Forelimb muscle (tissue), 1 donor: ENCODE measurements around the gene COL23A1. TPM values are rescaled to one million over a fixed set of nuclear protein-coding genes. Genes with fewer than 3 reads are reported as not detected.

ENCODE experiments used
- DNase-seq: peaks from one replicate; pipeline ENCODE4 v3.0.0-alpha.2; 2013; ENCODE audit warnings: low read depth
- polyA plus RNA-seq: library from polyadenylated mRNA; unstranded; fragments of 120-200 nt; gene quantifications from one replicate; pipeline ENCODE4 v1.2.1, GENCODE V29; 2013; ENCODE audit not compliant: insufficient read length

The COL23A1 gene
- polyA plus RNA-seq, 1 donor: 10.1 TPM

GRCh38 chr5:178477802-178478201, 112.4 kb downstream of the COL23A1 start:
- DNase-seq: no peak

GRCh38 chr5:178476972-178477754, 113.0 kb downstream of the COL23A1 start:
- DNase-seq: no peak

GRCh38 chr5:178476531-178476930, 113.7 kb downstream of the COL23A1 start:
- DNase-seq: no peak

GRCh38 chr5:178475422-178475821, 114.8 kb downstream of the COL23A1 start:
- no peak for DNase-seq

GRCh38 chr5:178474562-178475184, 115.5 kb downstream of the COL23A1 start:
- DNase-seq: no peak

GRCh38 chr5:178473854-178474253, 116.3 kb downstream of the COL23A1 start:
- DNase-seq: no peak

- DNase-seq: no peak
These were observed 118.1 kb downstream of the COL23A1 start for GRCh38 chr5:178472138-178472537.

- no peak for DNase-seq
These were observed 118.5 kb downstream of the COL23A1 start for GRCh38 chr5:178471711-178472110.

GRCh38 chr5:178470760-178471025, 119.5 kb downstream of the COL23A1 start:
- no peak for DNase-seq

- DNase-seq: no peak
These were observed 120.0 kb downstream of the COL23A1 start for GRCh38 chr5:178469975-178470759.

- DNase-seq: no peak
These were observed 120.9 kb downstream of the COL23A1 start for GRCh38 chr5:178469011-178469974.

GRCh38 chr5:178468196-178468685, 122.0 kb downstream of the COL23A1 start:
- DNase-seq: no peak

GRCh38 chr5:178467568-178468195, 122.5 kb downstream of the COL23A1 start:
- DNase-seq: no peak

GRCh38 chr5:178467205-178467567, 123.0 kb downstream of the COL23A1 start:
- DNase-seq: no peak

- no peak for DNase-seq
These were observed 123.9 kb downstream of the COL23A1 start for GRCh38 chr5:178466342-178466741.

- DNase-seq: no peak
These were observed 124.3 kb downstream of the COL23A1 start for GRCh38 chr5:178465861-178466288.

GRCh38 chr5:178465228-178465860, 124.8 kb downstream of the COL23A1 start:
- DNase-seq: no peak

GRCh38 chr5:178464431-178465048, 125.7 kb downstream of the COL23A1 start:
- DNase-seq: no peak

GRCh38 chr5:178463321-178464155, 126.7 kb downstream of the COL23A1 start:
- no peak for DNase-seq
